ENCODE results near the gene SLC23A3. TPM values are rescaled to one million over a fixed set of nuclear protein-coding genes. Genes with fewer than 3 reads are reported as not detected.
"Not testable (repeated sequence)": the region's sequence is repeated elsewhere in the genome, so short reads cannot be mapped to it uniquely, and the experiment has no call there.

SLC23A3 gene
- total RNA-seq, 1 donor, result 0.27 TPM

- DNase-seq (ENCODE audit: low read depth in 2 of 3, low spot score in 2 of 3), result no peak
These were observed 36.1 kb upstream of the SLC23A3 start for GRCh38 chr2:219205981-219206327.

- DNase-seq (ENCODE audit: low read depth in 2 of 3, low spot score in 2 of 3), result no peak
These were observed 35.3 kb upstream of the SLC23A3 start for GRCh38 chr2:219205165-219205538.

GRCh38 chr2:219204425-219205164, 34.8 kb upstream of the SLC23A3 start:
- no peak for DNase-seq (ENCODE audit: low read depth in 2 of 3, low spot score in 2 of 3)

- DNase-seq (ENCODE audit: low read depth in 2 of 3, low spot score in 2 of 3), result not testable (repeated sequence)
These were observed 31.5 kb upstream of the SLC23A3 start for GRCh38 chr2:219201331-219201730.

GRCh38 chr2:219200502-219201326, 30.9 kb upstream of the SLC23A3 start:
- DNase-seq (ENCODE audit: low read depth in 2 of 3, low spot score in 2 of 3), result not testable (repeated sequence)

- DNase-seq (ENCODE audit: low read depth in 2 of 3, low spot score in 2 of 3), result no peak
These were observed 29.8 kb upstream of the SLC23A3 start for GRCh38 chr2:219199470-219200211.

GRCh38 chr2:219198974-219199373, 29.1 kb upstream of the SLC23A3 start:
- DNase-seq (ENCODE audit: low read depth in 2 of 3, low spot score in 2 of 3), result no peak

GRCh38 chr2:219197388-219197787, 27.6 kb upstream of the SLC23A3 start:
- DNase-seq (ENCODE audit: low read depth in 2 of 3, low spot score in 2 of 3), result no peak

GRCh38 chr2:219186754-219187456, 17.1 kb upstream of the SLC23A3 start:
- DNase-seq (ENCODE audit: low read depth in 2 of 3, low spot score in 2 of 3), result no peak

GRCh38 chr2:219184121-219184520, 14.3 kb upstream of the SLC23A3 start:
- no peak for DNase-seq (ENCODE audit: low read depth in 2 of 3, low spot score in 2 of 3)

GRCh38 chr2:219183151-219183772, 13.4 kb upstream of the SLC23A3 start:
- DNase-seq (ENCODE audit: low read depth in 2 of 3, low spot score in 2 of 3), result no peak

- DNase-seq (ENCODE audit: low read depth in 2 of 3, low spot score in 2 of 3), result peak in 1 of 3 donors; percentile 27
These were observed 12.7 kb upstream of the SLC23A3 start for GRCh38 chr2:219182331-219183150.

- DNase-seq (ENCODE audit: low read depth in 2 of 3, low spot score in 2 of 3), result no peak
These were observed 11.7 kb upstream of the SLC23A3 start for GRCh38 chr2:219181531-219181930.

- DNase-seq (ENCODE audit: low read depth in 2 of 3, low spot score in 2 of 3), result no peak
These were observed 11.1 kb upstream of the SLC23A3 start for GRCh38 chr2:219180961-219181360.

GRCh38 chr2:219179601-219180465, 10.0 kb upstream of the SLC23A3 start:
- DNase-seq (ENCODE audit: low read depth in 2 of 3, low spot score in 2 of 3), result no peak

- DNase-seq (ENCODE audit: low read depth in 2 of 3, low spot score in 2 of 3), result no peak
These were observed 8.7 kb upstream of the SLC23A3 start for GRCh38 chr2:219178377-219179175.

- DNase-seq (ENCODE audit: low read depth in 2 of 3, low spot score in 2 of 3), result peak; percentile 91 to 93 (median 91)
These were observed 7.9 kb upstream of the SLC23A3 start, which contains the start of gene RETREG2 for GRCh38 chr2:219177552-219178376. TSS of gene RETREG2 (plus strand) at chr2:219178275. CDS start at chr2:219178353, 78 bp downstream.
